GM23338 (cell line): ENCODE measurements around the gene COX8A. TPM values are rescaled to one million over a fixed set of nuclear protein-coding genes. Genes with fewer than 3 reads are reported as not detected.

ENCODE experiments used
- EZH2 ChIP-seq: fragments of 200-600 bp; sonication (generic); IDR thresholded peaks from one replicate; pipeline ENCODE4 v1.8.0; 2017; ENCODE audit warnings: antibody characterized with exemption, mild to moderate bottlenecking, low read depth; ENCODE audit not compliant: unreplicated experiment
- JUNB ChIP-seq: IDR thresholded peaks from one replicate; pipeline ENCODE4 v1.6.1; 2016; ENCODE audit warnings: antibody characterized with exemption; ENCODE audit not compliant: unreplicated experiment
- NANOG ChIP-seq: IDR thresholded peaks from 2 replicates; pipeline ENCODE4 v1.6.1; 2016; ENCODE audit warnings: antibody characterized with exemption, borderline replicate concordance
- STAT1 ChIP-seq: IDR thresholded peaks from one replicate; pipeline ENCODE4 v1.6.1; 2016; ENCODE audit warnings: antibody characterized with exemption; ENCODE audit not compliant: unreplicated experiment
- ZNF114 ChIP-seq: fragments of 250-450 bp; sonication (Bioruptor Pico); IDR thresholded peaks from 2 replicates; pipeline ENCODE4 v1.5.0; 2020; ENCODE audit warnings: mild to moderate bottlenecking, moderate library complexity
- ZNF331 ChIP-seq: fragments of 250-450 bp; sonication (Bioruptor Pico); IDR thresholded peaks from 2 replicates; pipeline ENCODE4 v1.5.0; 2020; ENCODE audit warnings: low read depth, mild to moderate bottlenecking, moderate library complexity
- polyA plus RNA-seq: library from polyadenylated mRNA; unstranded; fragments of >200 nt; fragmentation: Nextera tagmentation; extraction: Ambion mirVana; gene quantifications from 2 replicates; pipeline ENCODE4 v1.2.1, GENCODE V29; 2016
- total RNA-seq: library from RNA; depleted of rRNA; stranded (reverse); fragments of >200 nt; shearing (Covaris generic); gene quantifications from 2 replicates; pipeline ENCODE4 v1.2.3, GENCODE V29; 2014
- TF ChIP-seq, protein P1 (sequence below): fragments of 250-450 bp; sonication (Bioruptor Pico); IDR thresholded peaks from 2 replicates; pipeline ENCODE4 v1.5.0; 2020; ENCODE audit warnings: mild to moderate bottlenecking, moderate library complexity
- TF ChIP-seq, protein P2 (sequence below): IDR thresholded peaks from 2 replicates; pipeline ENCODE4 v1.6.1; 2016; ENCODE audit warnings: antibody characterized with exemption

COX8A gene
- total and polyA plus RNA-seq, 2 experiments from 2014 or later = 427 to 483 TPM

DNA sequence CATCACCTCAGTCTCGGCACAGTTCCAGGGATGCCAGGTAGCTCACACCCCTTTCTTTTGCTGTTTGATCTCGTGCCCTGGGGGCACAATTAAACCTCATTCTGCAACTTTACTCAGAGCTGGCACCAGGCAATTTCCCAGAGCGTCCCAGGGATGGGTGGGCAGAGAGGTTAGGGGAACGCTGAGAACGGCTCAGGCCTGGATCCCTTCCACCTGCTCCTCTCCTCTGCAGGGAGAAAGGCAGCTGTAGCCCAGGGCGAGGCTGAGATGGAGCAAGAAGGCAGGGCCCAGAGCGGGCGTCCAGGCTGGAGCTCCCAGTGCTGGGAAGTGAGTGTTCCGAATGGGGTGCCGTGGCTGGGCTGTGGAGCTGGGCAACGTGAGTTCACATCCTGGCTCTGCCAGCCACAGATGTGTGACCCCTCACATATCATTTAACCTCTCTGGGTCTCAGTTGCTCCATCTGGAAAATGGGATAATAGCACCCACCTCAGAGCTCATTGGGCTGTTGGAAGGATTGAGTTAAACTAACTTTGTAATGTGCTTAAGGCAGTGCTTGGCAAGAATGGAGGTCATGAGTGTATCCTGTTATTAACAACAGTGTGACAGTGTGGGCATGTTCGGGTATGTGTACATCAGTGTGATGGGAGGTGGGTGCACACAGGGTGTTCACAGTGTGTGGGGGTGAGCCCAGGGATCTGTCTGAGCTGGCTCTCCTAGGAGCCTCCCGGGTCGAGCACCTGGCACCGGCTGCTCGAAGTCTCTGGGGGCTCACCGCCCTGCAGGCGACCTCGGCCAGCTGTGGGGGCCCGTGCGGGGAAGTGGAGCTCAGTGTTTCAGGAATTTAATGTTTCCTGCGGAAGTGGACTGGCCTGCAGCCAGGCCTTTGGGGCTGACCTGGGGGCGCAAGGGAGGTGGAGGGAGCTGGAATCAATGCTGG lies 27.3 kb downstream of the COX8A start (continued):
- TF ChIP-seq, protein P1, sequence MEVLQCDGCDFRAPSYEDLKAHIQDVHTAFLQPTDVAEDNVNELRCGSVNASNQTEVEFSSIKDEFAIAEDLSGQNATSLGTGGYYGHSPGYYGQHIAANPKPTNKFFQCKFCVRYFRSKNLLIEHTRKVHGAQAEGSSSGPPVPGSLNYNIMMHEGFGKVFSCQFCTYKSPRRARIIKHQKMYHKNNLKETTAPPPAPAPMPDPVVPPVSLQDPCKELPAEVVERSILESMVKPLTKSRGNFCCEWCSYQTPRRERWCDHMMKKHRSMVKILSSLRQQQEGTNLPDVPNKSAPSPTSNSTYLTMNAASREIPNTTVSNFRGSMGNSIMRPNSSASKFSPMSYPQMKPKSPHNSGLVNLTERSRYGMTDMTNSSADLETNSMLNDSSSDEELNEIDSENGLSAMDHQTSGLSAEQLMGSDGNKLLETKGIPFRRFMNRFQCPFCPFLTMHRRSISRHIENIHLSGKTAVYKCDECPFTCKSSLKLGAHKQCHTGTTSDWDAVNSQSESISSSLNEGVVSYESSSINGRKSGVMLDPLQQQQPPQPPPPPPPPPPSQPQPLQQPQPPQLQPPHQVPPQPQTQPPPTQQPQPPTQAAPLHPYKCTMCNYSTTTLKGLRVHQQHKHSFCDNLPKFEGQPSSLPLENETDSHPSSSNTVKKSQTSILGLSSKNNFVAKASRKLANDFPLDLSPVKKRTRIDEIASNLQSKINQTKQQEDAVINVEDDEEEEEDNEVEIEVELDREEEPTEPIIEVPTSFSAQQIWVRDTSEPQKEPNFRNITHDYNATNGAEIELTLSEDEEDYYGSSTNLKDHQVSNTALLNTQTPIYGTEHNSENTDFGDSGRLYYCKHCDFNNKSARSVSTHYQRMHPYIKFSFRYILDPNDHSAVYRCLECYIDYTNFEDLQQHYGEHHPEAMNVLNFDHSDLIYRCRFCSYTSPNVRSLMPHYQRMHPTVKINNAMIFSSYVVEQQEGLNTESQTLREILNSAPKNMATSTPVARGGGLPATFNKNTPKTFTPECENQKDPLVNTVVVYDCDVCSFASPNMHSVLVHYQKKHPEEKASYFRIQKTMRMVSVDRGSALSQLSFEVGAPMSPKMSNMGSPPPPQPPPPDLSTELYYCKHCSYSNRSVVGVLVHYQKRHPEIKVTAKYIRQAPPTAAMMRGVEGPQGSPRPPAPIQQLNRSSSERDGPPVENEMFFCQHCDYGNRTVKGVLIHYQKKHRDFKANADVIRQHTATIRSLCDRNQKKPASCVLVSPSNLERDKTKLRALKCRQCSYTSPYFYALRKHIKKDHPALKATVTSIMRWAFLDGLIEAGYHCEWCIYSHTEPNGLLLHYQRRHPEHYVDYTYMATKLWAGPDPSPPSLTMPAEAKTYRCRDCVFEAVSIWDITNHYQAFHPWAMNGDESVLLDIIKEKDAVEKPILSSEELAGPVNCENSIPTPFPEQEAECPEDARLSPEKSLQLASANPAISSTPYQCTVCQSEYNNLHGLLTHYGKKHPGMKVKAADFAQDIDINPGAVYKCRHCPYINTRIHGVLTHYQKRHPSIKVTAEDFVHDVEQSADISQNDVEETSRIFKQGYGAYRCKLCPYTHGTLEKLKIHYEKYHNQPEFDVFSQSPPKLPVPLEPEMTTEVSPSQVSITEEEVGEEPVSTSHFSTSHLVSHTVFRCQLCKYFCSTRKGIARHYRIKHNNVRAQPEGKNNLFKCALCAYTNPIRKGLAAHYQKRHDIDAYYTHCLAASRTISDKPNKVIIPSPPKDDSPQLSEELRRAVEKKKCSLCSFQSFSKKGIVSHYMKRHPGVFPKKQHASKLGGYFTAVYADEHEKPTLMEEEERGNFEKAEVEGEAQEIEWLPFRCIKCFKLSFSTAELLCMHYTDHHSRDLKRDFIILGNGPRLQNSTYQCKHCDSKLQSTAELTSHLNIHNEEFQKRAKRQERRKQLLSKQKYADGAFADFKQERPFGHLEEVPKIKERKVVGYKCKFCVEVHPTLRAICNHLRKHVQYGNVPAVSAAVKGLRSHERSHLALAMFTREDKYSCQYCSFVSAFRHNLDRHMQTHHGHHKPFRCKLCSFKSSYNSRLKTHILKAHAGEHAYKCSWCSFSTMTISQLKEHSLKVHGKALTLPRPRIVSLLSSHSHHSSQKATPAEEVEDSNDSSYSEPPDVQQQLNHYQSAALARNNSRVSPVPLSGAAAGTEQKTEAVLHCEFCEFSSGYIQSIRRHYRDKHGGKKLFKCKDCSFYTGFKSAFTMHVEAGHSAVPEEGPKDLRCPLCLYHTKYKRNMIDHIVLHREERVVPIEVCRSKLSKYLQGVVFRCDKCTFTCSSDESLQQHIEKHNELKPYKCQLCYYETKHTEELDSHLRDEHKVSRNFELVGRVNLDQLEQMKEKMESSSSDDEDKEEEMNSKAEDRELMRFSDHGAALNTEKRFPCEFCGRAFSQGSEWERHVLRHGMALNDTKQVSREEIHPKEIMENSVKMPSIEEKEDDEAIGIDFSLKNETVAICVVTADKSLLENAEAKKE (CRISPR knock-in tag) = no peak
- no peak for TF ChIP-seq EZH2
- TF ChIP-seq, protein P2, sequence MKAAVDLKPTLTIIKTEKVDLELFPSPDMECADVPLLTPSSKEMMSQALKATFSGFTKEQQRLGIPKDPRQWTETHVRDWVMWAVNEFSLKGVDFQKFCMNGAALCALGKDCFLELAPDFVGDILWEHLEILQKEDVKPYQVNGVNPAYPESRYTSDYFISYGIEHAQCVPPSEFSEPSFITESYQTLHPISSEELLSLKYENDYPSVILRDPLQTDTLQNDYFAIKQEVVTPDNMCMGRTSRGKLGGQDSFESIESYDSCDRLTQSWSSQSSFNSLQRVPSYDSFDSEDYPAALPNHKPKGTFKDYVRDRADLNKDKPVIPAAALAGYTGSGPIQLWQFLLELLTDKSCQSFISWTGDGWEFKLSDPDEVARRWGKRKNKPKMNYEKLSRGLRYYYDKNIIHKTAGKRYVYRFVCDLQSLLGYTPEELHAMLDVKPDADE = no peak
- no peak for TF ChIP-seq NANOG
- TF ChIP-seq STAT1 = no peak
- no peak for TF ChIP-seq ZNF331
- no peak for TF ChIP-seq ZNF114 (CRISPR knock-in tag)
- TF ChIP-seq JUNB = no peak
